ENCODE measurements around the gene NRXN3.

DNA sequence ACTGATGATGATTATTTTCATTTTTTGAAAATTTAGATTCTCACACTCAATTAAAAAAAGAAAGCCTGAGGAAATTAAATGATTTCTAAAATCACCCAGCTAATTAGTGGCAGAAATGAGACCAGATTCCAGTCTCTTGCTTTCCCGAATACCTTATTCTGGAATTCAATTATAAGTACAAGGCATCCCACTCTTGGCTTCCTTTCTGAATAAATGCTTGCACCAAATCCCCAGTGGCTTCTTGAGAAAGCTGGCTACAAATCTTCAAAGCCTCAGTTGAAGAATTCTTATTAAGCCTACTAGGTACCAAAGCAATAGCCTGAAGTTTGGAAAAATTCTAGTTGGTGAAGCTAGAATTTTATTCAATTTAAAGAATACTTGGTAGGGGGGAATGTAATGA, 1564.5 kb downstream of the NRXN3 start:
- no peak for TF ChIP-seq CTCF (conservative IDR thresholded peaks at IDR 0.05)
- no peak for TF ChIP-seq EZH2 (IDR thresholded peaks at IDR 0.05; ENCODE audit: low read depth)

All from PC-9 (cell line).